SK-N-SH treated with all-trans-retinoic acid at 6 μM for 48 hours (cell line): Measurements from ENCODE around the gene CNDP1.

ENCODE experiments used
- ARNTL ChIP-seq: fragments of 450-650 bp; formaldehyde crosslinking; IDR thresholded peaks from 2 replicates; pipeline ENCODE4 v1.5.0; 2020; ENCODE audit warnings: low read depth, mild to moderate bottlenecking, moderate library complexity, borderline replicate concordance
- PPARA ChIP-seq: fragments of 250-450 bp; sonication (Bioruptor Pico); IDR thresholded peaks from 2 replicates; pipeline ENCODE4 v1.5.0; 2020; ENCODE audit warnings: mild to moderate bottlenecking, borderline replicate concordance
- RARB ChIP-seq: fragments of 250-450 bp; sonication (Bioruptor Pico); IDR thresholded peaks from 2 replicates; pipeline ENCODE4 v1.8.0; 2021; ENCODE audit warnings: mild to moderate bottlenecking, moderate library complexity
- ZC3H10 ChIP-seq: fragments of 250-450 bp; sonication (Bioruptor Pico); IDR thresholded peaks from 2 replicates; pipeline ENCODE4 v1.5.1; 2021; ENCODE audit warnings: mild to moderate bottlenecking, moderate library complexity
- ZFP3 ChIP-seq: fragments of 250-450 bp; sonication (Bioruptor Pico); IDR thresholded peaks from 2 replicates; pipeline ENCODE4 v1.5.0; 2020; ENCODE audit warnings: mild to moderate bottlenecking, moderate library complexity
- ZNF8 ChIP-seq: fragments of 450-650 bp; formaldehyde crosslinking; IDR thresholded peaks from 2 replicates; pipeline ENCODE4 v1.5.0; 2020; ENCODE audit warnings: mild to moderate bottlenecking, moderate library complexity
- TF ChIP-seq, protein P1 (sequence below): fragments of 250-450 bp; sonication (Bioruptor Pico); IDR thresholded peaks from 2 replicates; pipeline ENCODE4 v1.8.0; 2020; ENCODE audit warnings: mild to moderate bottlenecking, moderate library complexity, borderline replicate concordance
- TF ChIP-seq, protein P2 (sequence below): fragments of 250-450 bp; sonication (Bioruptor Pico); IDR thresholded peaks from 2 replicates; pipeline ENCODE4 v1.5.1; 2021; ENCODE audit warnings: mild to moderate bottlenecking, moderate library complexity
- TF ChIP-seq, protein P3 (sequence below): fragments of 250-450 bp; sonication (Bioruptor Pico); IDR thresholded peaks from 2 replicates; pipeline ENCODE4 v1.8.0; 2021; ENCODE audit warnings: low read depth, mild to moderate bottlenecking, moderate library complexity, borderline replicate concordance

DNA sequence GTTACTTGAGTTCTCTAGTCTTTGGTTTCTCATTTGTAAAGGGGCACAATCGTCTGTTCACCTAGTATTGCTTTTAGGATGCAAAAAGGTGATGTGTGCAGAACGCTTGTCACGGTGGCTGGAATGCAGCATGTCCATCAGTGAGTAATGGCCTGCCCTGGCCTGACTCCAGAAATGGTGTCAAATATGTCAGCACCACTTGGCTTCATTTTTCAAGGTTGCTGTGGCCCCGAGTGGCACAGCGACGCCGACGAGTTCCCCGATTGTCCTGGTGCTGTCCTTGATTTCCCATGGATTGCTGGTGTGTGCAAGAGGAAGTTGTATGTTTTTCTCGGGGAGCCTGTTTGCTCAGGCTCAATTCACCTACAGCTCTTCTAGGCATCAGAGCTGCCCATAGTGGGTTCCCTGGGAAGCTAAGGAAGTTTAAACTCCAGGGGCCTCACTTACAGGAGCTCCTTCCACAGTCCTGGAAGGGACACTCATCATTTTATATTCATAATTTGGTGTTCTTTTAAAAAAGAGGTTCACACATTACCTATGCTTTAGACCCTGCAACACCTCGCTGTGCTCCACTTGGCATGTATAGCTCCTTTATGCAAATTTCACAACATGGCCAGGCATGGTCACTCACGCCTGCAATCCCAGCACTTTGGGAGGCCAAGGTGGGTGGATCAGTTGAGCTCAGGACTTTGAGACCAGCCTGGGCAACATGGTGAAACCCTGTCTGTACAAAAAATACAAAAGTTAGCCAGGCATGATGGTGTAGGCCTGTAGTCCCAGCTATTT lies 37.8 kb downstream of the CNDP1 start:
- TF ChIP-seq, protein P1, sequence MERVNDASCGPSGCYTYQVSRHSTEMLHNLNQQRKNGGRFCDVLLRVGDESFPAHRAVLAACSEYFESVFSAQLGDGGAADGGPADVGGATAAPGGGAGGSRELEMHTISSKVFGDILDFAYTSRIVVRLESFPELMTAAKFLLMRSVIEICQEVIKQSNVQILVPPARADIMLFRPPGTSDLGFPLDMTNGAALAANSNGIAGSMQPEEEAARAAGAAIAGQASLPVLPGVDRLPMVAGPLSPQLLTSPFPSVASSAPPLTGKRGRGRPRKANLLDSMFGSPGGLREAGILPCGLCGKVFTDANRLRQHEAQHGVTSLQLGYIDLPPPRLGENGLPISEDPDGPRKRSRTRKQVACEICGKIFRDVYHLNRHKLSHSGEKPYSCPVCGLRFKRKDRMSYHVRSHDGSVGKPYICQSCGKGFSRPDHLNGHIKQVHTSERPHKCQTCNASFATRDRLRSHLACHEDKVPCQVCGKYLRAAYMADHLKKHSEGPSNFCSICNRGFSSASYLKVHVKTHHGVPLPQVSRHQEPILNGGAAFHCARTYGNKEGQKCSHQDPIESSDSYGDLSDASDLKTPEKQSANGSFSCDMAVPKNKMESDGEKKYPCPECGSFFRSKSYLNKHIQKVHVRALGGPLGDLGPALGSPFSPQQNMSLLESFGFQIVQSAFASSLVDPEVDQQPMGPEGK (CRISPR knock-in tag), result no peak
- TF ChIP-seq, protein P2, sequence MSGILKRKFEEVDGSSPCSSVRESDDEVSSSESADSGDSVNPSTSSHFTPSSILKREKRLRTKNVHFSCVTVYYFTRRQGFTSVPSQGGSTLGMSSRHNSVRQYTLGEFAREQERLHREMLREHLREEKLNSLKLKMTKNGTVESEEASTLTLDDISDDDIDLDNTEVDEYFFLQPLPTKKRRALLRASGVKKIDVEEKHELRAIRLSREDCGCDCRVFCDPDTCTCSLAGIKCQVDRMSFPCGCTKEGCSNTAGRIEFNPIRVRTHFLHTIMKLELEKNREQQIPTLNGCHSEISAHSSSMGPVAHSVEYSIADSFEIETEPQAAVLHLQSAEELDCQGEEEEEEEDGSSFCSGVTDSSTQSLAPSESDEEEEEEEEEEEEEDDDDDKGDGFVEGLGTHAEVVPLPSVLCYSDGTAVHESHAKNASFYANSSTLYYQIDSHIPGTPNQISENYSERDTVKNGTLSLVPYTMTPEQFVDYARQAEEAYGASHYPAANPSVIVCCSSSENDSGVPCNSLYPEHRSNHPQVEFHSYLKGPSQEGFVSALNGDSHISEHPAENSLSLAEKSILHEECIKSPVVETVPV, result no peak
- no peak for TF ChIP-seq ZC3H10 (CRISPR knock-in tag)
- no peak for TF ChIP-seq ZFP3 (CRISPR knock-in tag)
- no peak for TF ChIP-seq RARB (CRISPR knock-in tag)
- TF ChIP-seq PPARA (CRISPR knock-in tag), result no peak
- TF ChIP-seq ARNTL, result no peak
- TF ChIP-seq, protein P3, sequence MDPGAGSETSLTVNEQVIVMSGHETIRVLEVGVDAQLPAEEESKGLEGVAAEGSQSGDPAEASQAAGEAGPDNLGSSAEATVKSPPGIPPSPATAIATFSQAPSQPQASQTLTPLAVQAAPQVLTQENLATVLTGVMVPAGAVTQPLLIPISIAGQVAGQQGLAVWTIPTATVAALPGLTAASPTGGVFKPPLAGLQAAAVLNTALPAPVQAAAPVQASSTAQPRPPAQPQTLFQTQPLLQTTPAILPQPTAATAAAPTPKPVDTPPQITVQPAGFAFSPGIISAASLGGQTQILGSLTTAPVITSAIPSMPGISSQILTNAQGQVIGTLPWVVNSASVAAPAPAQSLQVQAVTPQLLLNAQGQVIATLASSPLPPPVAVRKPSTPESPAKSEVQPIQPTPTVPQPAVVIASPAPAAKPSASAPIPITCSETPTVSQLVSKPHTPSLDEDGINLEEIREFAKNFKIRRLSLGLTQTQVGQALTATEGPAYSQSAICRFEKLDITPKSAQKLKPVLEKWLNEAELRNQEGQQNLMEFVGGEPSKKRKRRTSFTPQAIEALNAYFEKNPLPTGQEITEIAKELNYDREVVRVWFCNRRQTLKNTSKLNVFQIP (CRISPR knock-in tag), result no peak
- no peak for TF ChIP-seq ZNF8 (CRISPR knock-in tag)
